LNCaP clone FGC (cell line): ENCODE data around the gene PCDHB16.
A peak's percentile ranks its signal among the peaks of the same experiment; 100 is the strongest.
"Not testable (repeated sequence)": the region's sequence is repeated elsewhere in the genome, so short reads cannot be mapped to it uniquely, and the experiment has no call there.

Source experiments
- DNase-seq: peaks from one replicate; pipeline ENCODE4 v3.0.0-alpha.2; 2011; ENCODE audit warnings: low read depth
- H3K4me3 ChIP-seq: 2 replicates; pipeline ENCODE4 v1.5.1; 2011; ENCODE audit warnings: mild to moderate bottlenecking, low read depth, low read length, control low read depth
- CTCF ChIP-seq: IDR thresholded peaks from 2 replicates; pipeline ENCODE4 v1.5.1; 2012; ENCODE audit warnings: mild to moderate bottlenecking; ENCODE audit not compliant: control insufficient read depth, insufficient read depth; ENCODE audit errors: extremely low read depth

Gene PCDHB16

GRCh38 chr5:141182248-141182647 is at the start of gene PCDHB16:
Gene PCDHB16 (plus strand): TSS chr5:141182387. CDS start chr5:141182560, 173 bp downstream.
- DNase-seq = no peak
- no peak within 1 kb of the TSS; the same call in 1 of the 2 replicates for H3K4me3 ChIP-seq
- peak; percentile 59 for TF ChIP-seq CTCF

GRCh38 chr5:141135030-141135717 is 47.0 kb upstream of the PCDHB16 start, which contains the start of gene PCDHB5:
Gene PCDHB5 (plus strand): TSS chr5:141135206. CDS start chr5:141135435, 229 bp downstream.
- peak; percentile 64 for TF ChIP-seq CTCF
- peak within 1 kb of the TSS; percentile 76 for H3K4me3 ChIP-seq
- peak; percentile 15 for DNase-seq

- H3K4me3 ChIP-seq = peak overlapping the region; percentile 76
- DNase-seq = no peak
- no peak for TF ChIP-seq CTCF
These were observed 46.4 kb upstream of the PCDHB16 start for GRCh38 chr5:141135718-141136266.

- not testable (repeated sequence) for DNase-seq, H3K4me3 ChIP-seq
These were observed 44.8 kb upstream of the PCDHB16 start for GRCh38 chr5:141137346-141137745.

- peak; percentile 32 for TF ChIP-seq CTCF
- no peak within 1 kb of the TSS for H3K4me3 ChIP-seq
- DNase-seq = no peak
These were observed 32.4 kb upstream of the PCDHB16 start, which contains the start of gene PCDHB6 for GRCh38 chr5:141149812-141150211. Gene PCDHB6 (plus strand): TSS chr5:141150057. CDS start chr5:141150258, 201 bp downstream.

GRCh38 chr5:141150224-141150992 is 31.8 kb upstream of the PCDHB16 start:
- no peak for TF ChIP-seq CTCF
- H3K4me3 ChIP-seq = no peak overlapping the region
- DNase-seq = no peak

- DNase-seq = no peak
- no peak for TF ChIP-seq CTCF
- no peak overlapping the region for H3K4me3 ChIP-seq
These were observed 31.2 kb upstream of the PCDHB16 start for GRCh38 chr5:141150993-141151325.

- not testable (repeated sequence) for H3K4me3 ChIP-seq, DNase-seq
These were observed 30.6 kb upstream of the PCDHB16 start for GRCh38 chr5:141151632-141152031.

- H3K4me3 ChIP-seq, DNase-seq: not testable (repeated sequence)
These were observed 30.1 kb upstream of the PCDHB16 start for GRCh38 chr5:141152096-141152495.
